ENCODE results near the gene GJA9. TPM values are rescaled to one million over a fixed set of nuclear protein-coding genes. Genes with fewer than 3 reads are reported as not detected.

The GJA9 gene
- total and polyA plus RNA-seq, 2 of the 8 experiments (the other 6 are each of a cell fraction or from before 2014, with no cell fraction given): not detected

DNA sequence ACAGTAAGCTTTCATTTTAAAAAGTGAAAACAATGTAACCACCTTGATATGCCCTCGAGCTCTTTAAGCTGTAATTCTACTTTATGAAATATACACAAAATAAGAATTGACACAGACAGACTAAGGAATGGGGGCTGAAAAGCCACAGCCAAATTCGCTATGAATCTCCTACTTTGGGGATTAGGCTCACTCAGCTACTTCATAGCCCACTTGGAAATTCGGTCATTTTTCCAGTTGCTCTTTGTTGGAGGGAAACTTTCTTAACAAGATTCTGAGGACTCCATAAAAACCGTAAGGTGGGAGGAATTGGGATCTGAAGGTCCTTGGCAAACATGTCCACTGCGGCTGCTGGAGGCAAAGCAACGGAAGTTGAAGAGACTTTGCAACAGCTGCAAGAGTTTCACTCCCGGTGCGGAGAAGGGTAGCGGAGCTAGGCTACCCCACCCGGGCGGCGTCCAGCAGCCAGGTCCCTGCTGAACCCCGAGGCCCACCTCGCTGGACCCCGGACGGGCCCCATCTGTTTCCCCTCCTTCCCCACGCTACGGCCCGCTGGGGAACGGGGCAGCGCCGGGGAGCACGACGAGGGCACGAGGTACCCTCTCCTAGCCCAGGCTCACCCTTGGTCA is 8.9 kb downstream of the GJA9 start:
- CTCF ChIA-PET (ENCODE audit: partially characterized antibody): interaction anchor here (1.0 to 1.3 kb wide), 4 partner anchors 9 to 319 kb away, joined by 3 to 4 read pairs (median 4); partner anchors contain the start of gene GJA9
- FAIRE-seq: no peak
- no peak for DNase-seq (ENCODE audit: low read depth in 1 of 2, low spot score in 2 of 2)

More for the DNA sequence above, 8.9 kb downstream of the GJA9 start:
- H3K23me2 ChIP-seq (ENCODE audit: low read depth, low read length): peaks cover 6% of the 10 kb centered on the region; the same call in 1 of the 2 replicates
- peaks cover 0 to 4% of the 10 kb centered on the region in 2 experiments; a peak in 3 of 4 replicates for H3K79me2 ChIP-seq (ENCODE audit: control insufficient read depth in 1 of 2, insufficient read depth in 2 of 2, low read length in 2 of 2)
- no peak overlapping the region for H3K56ac ChIP-seq (replicated peaks; ENCODE audit: insufficient read length, low read depth, low read length)
- H3K4me2 ChIP-seq (ENCODE audit: insufficient read depth in 1 of 2, low read depth in 2 of 2, low read length in 2 of 2): peak overlapping the region; percentile 71 to 82
- 18% methylated on average over 12 of the region's 25 CpGs; no CpG with 5 or more reads in 1 of the 2 experiments for WGBS, 2 experiments (ENCODE audit: extremely low coverage in 1 of 2, insufficient coverage in 1 of 2, insufficient read length in 1 of 2, insufficient replicate concordance in 2 of 2, low coverage in 1 of 2, low lambda C conversion rate in 2 of 2, missing lambda C conversion rate in 1 of 2)
- peak overlapping the region in 3 of 4 experiments; percentile 52 to 65 (median 54); a peak in 5 of 7 replicates for H3K9ac ChIP-seq (replicated peaks in 1 of 4; ENCODE audit: extremely low read depth in 1 of 4, low read depth in 3 of 4, low read length in 3 of 4)
- peaks cover 0 to 3% (median under 1%) of the 10 kb centered on the region in 4 experiments; a peak in 3 of 7 replicates for H3K4me1 ChIP-seq (replicated peaks in 1 of 4; ENCODE audit: control insufficient read depth in 3 of 4, insufficient read depth in 4 of 4, low read length in 3 of 4)
- no peaks in the 10 kb centered on the region for H3K36me3 ChIP-seq (ENCODE audit: control insufficient read depth in 2 of 4, insufficient read depth in 4 of 4, low read length in 3 of 4)
- H3K27ac ChIP-seq (ENCODE audit: low read depth, low read length): no peak overlapping the region
- H2AK5ac ChIP-seq (ENCODE audit: low read depth, low read length): no peak overlapping the region
- H3K79me1 ChIP-seq (ENCODE audit: low read depth, low read length): peaks cover 4% of the 10 kb centered on the region; the same call in 1 of the 2 replicates
- no peak overlapping the region for H2BK120ac ChIP-seq (replicated peaks; ENCODE audit: low read depth, low read length)
- H3K14ac ChIP-seq (ENCODE audit: insufficient read length): no peak overlapping the region
- H3K18ac ChIP-seq (ENCODE audit: extremely low read depth, low read length): no peak overlapping the region
- no peak overlapping the region for H2AFZ ChIP-seq (ENCODE audit: low read length)
- H2BK15ac ChIP-seq (ENCODE audit: low read length): no peak overlapping the region
- no peak overlapping the region for H3K4ac ChIP-seq (replicated peaks; ENCODE audit: insufficient read length, low read depth, low read length)
- H3K4me3 ChIP-seq (ENCODE audit: extremely low read depth in 1 of 4, insufficient read depth in 2 of 4, low read depth in 3 of 4, low read length in 4 of 4): peak overlapping the region; percentile 68 to 78 (median 72)
- TF ChIP-seq SAP30 (IDR thresholded peaks at IDR 0.05; ENCODE audit: insufficient read depth, insufficient replicate concordance, low read length) (peak; percentile 50), EP300 (IDR thresholded peaks at IDR 0.05; ENCODE audit: borderline replicate concordance in 1 of 2, low read depth in 2 of 2, low read length in 2 of 2) (no peak)
- no peaks in the 10 kb centered on the region for H4K20me1 ChIP-seq (replicated peaks in 1 of 2; ENCODE audit: control insufficient read depth in 1 of 2, insufficient read depth in 2 of 2, low read length in 2 of 2)
- H4K8ac ChIP-seq (ENCODE audit: extremely low read depth, insufficient read depth, low read length): 0 out of 2 replicates have a peak overlapping the region, but pooled peaks have one; percentile 57
- H3K27me3 ChIP-seq (replicated peaks in 1 of 4; ENCODE audit: control insufficient read depth in 3 of 4, extremely low read depth in 1 of 4, insufficient read depth in 3 of 4, low read length in 3 of 4): no peaks in the 10 kb centered on the region
- H4K5ac ChIP-seq (ENCODE audit: insufficient read length, low read depth, low read length): no peak overlapping the region
- no peak overlapping the region for H4K91ac ChIP-seq (replicated peaks; ENCODE audit: insufficient read length, low read length)
- no peaks in the 10 kb centered on the region for H3K9me3 ChIP-seq (ENCODE audit: insufficient read depth in 2 of 2, low read depth in 1 of 2, low read length in 1 of 2)
- no peak overlapping the region for H2BK20ac ChIP-seq (ENCODE audit: low read length)
- no peak overlapping the region for H3K23ac ChIP-seq (ENCODE audit: insufficient read length)
- POLR2A ChIA-PET (ENCODE audit: partially characterized antibody): interaction anchor here (0.8 to 1.9 kb wide), 6 partner anchors 12 to 154 kb away, joined by 3 to 6 read pairs (median 4); partner anchors contain the start of gene NDUFS5
- no peak overlapping the region for H2BK5ac ChIP-seq (ENCODE audit: low read depth, low read length)
- H2BK12ac ChIP-seq (ENCODE audit: low read depth, low read length): no peak overlapping the region
